HT-29 (cell line): ENCODE measurements around the gene JARID2. TPM values are rescaled to one million over a fixed set of nuclear protein-coding genes. Genes with fewer than 3 reads are reported as not detected.

Experiments used
- DNase-seq: peaks from one replicate; pipeline ENCODE4 v3.0.0-alpha.2; 2015; ENCODE audit warnings: low spot score
- total RNA-seq: library from RNA; depleted of rRNA; stranded (reverse); fragments of >200 nt; shearing (Covaris generic); gene quantifications from 2 replicates; pipeline ENCODE4 v1.2.3, GENCODE V29; 2014

The JARID2 gene
- total RNA-seq, 1 experiment from 2014 or later: 6.7 TPM

DNA sequence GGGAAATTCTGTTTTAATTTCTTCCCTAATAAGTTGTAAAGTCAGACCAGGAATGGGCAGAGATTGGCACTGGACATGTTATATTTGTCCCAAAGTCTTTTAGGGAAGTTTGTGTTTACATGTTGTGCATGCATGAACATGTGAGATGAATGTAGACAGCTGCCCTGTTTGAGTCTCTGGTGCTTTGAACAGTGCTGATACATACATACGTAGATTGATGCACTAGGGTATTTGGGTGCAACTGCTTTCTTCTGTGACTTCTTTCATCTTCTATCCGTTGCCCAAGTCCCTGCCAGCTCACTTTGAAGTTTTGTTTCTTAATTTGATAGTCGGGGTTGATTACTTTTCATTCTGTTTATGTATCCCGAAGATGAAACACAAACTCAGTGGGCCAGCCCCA, 216.4 kb downstream of the JARID2 start:
- DNase-seq: no peak

DNA sequence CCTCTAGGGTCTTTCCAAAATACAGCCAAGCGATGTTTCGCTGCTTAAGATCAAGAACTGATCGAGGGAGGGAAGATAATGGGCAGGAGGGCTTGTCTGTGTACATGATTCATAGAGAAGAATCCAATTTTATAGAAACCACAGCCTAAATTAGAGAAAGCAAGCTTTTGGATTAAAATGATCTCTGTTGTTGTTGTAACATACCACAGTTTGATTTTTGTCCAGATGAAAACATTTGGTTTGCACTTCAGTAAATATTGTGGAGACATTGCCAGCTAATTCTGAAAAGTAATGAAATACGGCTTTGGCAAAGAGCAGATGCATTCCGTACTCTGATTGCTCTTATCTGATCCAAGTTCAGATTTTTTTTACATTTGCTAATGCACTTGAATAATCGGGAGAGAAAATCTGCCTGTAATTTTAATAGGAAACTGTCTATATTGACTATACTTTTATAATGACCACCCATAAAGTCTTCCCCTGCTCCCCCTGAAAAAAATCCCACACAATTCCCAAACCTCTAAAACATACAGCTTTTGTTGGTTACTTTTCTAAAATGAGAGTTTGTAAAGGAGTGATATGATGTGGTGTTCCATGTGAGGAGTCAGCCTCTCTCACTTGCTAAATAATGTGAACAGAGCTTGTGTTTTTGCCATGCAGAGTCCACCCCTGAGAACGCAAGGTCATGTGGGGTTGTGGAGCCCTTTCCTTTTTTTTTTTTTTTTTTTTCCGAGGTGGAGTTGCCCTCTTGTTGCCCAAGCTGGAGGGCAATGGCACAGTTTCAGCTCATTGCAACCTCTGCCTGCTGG, 217.1 kb downstream of the JARID2 start:
- DNase-seq: no peak

- peak; percentile 53 for DNase-seq
These were observed 218.4 kb downstream of the JARID2 start for GRCh38 chr6:15464211-15464725.

DNA sequence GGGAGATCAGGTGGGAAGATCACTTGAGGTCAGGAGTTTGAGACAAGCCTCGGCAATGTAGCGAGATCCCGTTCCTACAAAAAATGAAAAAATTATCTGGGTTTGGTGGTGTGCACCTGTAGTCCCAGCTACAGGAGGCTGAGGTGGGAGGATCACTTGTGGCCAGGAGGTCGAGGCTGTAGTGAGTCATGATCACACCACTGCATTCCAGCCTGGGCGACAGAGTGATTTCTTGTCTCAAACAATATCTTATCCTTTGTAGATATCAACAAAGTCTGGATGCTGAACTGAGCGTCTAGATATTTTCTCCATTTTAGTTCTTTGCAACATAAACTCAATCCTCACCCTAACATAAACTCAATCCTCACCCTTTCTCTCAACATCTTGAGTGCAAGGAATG, 219.3 kb downstream of the JARID2 start:
- no peak for DNase-seq

DNA sequence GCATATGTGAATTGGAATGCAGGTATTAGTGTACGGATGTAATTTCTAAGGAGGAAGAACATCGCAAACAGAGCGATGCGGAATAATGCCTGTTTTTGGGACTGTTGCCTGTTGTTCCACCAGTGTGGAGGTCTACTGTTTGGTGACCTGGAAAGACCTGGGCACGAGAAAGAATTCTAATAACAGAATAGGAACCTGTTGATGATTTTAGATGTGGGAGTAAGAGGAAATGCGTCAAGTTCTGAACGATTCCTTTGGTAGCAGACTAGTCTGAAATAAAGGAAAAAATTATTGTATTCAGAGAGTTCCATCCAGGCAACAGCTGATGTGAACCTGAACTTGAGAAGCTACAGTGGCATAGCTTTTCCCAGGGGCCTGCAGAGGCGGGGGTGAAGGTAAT, 224.9 kb downstream of the JARID2 start:
- DNase-seq: no peak

- no peak for DNase-seq
These were observed 226.8 kb downstream of the JARID2 start for GRCh38 chr6:15472621-15473020.

- no peak for DNase-seq
These were observed 227.3 kb downstream of the JARID2 start for GRCh38 chr6:15473174-15473573.

GRCh38 chr6:15473741-15474161, 227.9 kb downstream of the JARID2 start:
- DNase-seq: no peak

GRCh38 chr6:15474196-15474595, 228.3 kb downstream of the JARID2 start:
- DNase-seq: no peak

- DNase-seq: no peak
These were observed 229.4 kb downstream of the JARID2 start for GRCh38 chr6:15475261-15475660.

DNA sequence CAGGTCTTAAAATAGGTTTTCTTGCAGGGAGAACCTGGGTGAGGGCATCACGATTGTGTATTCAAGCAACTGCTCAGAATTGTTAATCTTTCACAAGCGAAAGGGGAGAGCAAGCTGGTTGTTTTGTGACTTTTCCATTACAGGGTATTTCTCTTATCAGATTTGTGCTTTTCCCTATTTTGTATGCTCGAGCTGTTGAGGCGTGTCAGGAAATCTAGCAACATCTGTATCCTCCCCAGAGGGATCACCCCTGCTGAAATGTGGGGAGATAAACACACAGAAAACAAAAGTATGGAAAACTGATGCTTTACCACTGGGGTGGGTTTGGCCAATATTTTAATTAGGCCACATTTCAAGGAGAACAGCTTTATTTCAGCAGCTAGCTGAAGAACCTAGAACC, 230.0 kb downstream of the JARID2 start:
- DNase-seq: no peak

DNA sequence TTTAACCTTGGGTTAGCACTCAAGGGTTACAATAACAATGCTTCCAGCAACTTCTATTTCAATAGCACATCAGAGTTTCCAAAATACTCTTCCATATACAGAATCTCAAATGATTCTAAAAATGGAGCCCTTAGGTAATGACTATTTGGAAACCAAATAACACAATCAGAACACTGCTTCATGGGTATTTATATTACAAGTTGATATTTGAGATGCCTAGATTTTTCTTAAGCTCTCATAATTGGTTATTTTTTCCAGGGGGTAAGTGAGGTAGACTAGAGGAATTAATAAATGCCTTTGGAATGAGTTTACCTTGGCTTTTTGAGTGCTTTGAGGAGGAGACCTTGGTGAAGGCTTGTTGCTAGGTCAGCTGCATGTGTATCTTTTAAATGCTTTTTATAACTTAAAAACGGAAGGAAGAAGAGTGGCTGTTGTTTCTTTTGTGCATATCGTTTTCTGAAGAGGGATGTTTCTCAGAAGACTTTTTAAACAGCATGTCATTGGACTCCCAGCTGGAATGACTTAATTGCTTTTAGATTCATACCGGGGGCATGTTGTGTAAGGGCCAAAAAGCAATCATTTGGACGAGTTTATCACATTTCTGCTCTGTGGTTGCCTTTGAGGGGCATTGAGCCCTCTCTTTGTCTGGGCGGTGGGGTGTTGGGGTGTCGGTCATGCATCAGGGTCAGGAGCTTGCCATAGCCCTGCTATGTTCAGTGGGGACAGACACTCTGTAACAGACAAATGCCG, 230.9 kb downstream of the JARID2 start:
- DNase-seq: no peak

DNA sequence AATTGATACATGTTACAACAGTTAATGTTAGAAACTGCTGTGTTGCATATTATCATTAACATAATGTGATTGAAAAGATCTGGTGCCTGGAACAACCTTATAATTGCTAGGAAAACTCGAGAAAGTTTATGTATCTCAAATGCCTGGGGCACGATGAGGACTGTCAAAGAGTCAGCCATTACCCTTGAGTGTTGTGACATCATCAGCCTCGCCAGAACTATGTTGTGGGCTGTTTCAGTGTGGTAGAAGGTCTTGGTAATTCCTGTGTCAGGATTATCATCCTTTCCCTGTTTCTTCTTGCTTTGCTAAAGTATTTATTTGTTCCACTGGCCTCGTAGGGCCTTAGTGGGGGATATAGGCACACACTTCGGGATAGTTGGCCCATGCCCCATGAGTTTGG, 231.9 kb downstream of the JARID2 start:
- DNase-seq: no peak

GRCh38 chr6:15479761-15480160, 233.9 kb downstream of the JARID2 start:
- no peak for DNase-seq

DNA sequence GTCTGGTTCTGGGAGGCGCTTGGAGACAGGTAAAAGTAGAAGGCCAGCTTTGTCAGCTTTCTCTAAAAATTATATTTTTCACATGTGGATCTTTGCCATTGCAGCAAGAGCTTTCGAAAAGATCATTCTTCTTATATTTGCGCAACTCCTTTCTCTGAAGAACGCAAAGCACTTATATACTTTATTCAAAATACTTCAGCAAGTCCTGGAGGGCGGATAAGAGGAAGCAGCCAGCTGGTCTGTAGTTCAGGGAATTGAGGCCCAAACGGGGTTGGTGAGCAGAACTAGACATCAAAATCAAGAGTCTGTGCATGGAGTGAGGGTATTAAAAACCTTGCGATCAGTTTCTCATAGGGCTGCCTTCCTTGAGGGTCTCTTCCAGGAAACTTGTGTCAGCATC, 234.7 kb downstream of the JARID2 start:
- no peak for DNase-seq

DNA sequence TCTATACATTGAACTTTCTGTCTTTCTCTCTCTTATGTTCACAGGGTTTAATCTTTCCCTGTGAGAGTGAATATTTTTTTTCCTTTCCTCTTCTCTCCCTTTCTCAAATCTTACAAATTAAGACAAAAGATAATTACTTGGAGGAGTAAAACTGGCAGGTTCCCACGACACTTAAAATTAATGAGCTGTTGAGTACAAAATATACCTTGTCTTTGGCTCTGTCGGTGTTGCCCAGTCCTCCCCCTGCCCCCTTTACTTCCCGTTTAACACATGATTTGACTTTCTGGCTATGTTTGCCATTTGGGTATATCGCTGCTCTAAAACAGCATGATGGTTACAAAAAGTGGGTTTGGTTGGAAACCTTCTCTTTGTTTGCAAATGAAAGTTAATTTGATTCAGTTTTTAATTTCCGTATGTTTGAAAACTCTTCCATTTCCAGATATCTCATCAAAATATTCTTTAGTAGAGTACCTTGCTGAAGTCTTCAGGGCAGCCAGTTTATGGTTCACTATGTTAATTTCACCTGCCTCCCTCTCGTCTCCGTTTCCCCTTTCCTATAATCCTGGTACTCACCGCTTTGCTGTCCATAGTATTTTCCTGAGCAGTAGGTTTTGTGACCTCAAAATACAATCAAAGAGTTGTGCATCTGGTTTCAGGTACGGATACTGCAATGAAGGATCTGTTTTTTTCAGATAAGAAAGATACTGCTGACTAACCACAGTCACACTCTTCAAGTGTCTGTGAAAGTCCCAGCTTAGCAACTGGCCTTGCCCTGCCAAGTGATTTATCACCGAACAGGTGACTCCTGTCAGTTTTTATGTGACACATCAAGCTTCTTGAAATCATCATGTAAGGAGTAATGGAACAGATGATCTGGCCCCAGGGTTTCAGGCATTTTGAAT, 235.8 kb downstream of the JARID2 start:
- no peak for DNase-seq

DNA sequence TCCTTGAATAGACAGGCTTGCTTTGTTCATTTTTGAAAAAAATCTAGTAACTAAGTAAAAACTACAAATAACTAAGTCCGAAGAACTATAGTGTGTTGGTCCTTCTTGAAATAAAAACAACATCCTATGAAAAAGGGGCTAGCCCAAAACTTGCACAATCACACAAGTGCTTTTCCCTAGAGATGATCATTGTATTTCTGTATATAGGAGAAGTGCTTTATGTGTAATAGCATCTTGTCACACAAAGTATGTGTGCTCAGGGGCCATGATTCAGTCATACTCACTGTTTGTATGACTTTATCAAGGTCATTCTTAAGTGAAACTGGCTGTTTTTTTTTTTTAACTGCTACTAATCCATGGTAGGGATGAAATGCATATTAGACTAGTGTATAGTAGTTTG, 237.2 kb downstream of the JARID2 start:
- DNase-seq: no peak

- no peak for DNase-seq
These were observed 238.3 kb downstream of the JARID2 start for GRCh38 chr6:15484140-15484539.

DNA sequence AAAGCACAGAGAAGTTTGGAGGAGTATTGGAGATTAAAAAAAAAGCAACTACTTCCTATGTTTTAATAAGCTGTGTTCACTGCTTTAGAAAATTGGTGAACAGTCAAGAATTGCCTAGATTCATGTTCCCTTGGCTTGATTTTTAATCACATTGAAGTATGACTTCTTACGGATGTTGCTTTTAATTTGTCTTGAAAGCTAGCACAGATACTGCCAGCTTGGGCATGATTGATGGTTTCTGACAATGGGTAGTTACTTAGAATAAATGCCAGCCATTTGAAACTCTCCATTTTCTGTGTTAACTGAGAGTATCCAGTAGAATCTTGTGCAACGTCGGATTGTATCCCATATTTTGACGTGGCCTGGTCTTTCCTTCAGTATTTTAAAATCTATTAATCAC, 239.0 kb downstream of the JARID2 start:
- DNase-seq: no peak

DNA sequence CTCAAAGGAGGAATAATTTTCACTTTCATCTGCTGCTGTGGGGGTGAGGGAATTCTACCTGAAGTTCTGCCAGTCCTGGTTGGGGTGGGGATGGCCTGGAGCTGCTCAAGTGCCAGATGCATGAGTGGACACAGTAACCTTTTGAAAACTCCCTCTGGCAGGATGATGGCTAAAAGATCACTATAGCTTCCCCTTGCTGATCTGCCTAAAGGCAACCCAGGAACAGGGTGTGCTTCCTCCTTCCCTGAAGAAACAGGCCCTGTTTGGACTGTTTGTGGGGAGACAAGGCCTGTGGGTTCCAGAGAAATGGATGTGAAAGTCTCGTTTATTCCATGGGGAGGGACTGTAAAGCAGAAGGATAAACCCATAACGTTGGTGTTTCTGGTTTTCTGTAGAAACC, 240.1 kb downstream of the JARID2 start:
- DNase-seq: no peak

DNA sequence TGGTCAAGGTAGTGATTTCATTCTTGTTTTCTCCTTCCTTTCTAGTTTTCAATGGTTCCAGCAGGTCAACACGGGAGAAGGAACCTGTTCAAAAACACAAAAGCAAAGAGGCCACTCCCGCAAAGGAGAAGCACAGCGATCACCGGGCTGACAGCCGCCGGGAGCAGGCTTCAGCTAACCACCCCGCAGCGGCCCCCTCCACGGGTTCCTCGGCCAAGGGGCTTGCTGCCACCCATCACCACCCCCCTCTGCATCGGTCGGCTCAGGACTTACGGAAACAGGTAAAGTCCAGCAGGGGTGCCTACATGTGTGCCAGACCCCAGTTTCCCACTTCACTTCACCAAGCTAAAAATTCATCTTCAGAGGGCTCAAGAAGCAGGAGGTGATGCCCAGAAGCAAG, 241.4 kb downstream of the JARID2 start:
- DNase-seq: no peak
